ENCODE data around the gene PRSS8.

DNA sequence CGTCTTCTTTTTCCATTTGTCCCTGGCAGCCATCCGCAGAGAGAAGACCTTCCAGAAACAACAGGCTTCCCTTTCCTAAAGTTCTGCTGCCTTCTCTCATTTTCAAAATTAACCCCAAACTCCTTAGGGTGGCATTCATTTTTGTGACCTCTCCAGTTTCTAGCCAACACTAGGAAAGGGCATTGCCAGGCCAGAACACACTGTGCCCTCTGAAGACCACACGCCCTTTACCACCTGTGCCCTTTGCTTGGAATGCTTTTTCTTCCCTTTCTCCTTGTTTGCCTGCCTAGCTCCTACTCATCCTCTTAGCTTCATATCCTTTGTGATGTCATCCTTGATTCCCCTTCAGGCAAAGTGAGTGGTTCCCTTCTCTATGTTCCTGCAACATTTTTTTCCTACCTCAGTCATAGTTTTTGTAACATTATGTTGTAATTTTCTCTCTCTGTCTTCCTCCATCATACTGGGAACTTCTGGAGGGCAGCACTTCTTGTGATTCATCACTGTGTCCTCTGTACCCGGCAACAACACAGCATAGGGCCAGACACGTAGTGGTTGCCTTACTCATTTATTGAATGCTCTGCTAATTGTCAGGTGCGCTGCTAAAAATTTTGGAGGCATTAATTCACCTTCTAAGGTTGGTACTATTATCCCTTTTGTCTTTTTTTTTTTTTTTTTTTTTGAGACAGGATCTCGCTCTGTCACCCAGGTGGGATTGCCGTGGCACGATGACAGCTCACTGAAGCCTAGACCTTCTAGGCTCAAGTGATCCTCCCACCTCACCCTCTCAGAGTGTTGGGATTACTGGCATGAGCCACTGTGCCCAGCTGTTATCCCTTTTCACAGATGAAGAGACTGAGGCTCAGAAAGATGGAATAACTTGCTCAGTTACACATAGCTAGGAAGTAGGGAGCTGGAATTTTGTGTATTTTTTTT, 17.0 kb downstream of the PRSS8 start:
- TF ChIP-seq POLR2AphosphoS5 (IDR thresholded peaks at IDR 0.05; ENCODE audit: low read depth, low read length) (no peak), TAF1 (IDR thresholded peaks at IDR 0.05; ENCODE audit: borderline replicate concordance, insufficient read depth, low read length) (no peak), FOXP2 (optimal IDR thresholded peaks at IDR 0.05; ENCODE audit: borderline replicate concordance, extremely low read depth, extremely low read length, insufficient read depth) (no peak), SIN3A (IDR thresholded peaks at IDR 0.05; ENCODE audit: borderline replicate concordance, insufficient read depth, low read length) (no peak)

Measured in PFSK-1 (cell line).